Liver (tissue), 9 donors: ENCODE results near the gene PAX8. TPM values are rescaled to one million over a fixed set of nuclear protein-coding genes. Genes with fewer than 3 reads are reported as not detected.

Experiments used
- DNase-seq: peaks from one replicate; pipeline ENCODE4 v3.0.0-alpha.2; 2017; ENCODE audit warnings: low spot score
- H3K27ac ChIP-seq, 2 donors: one replicate each; pipeline ENCODE4 v1.7.0; 2013; ENCODE audit warnings: inconsistent platforms in 2 of 2, low read length in 2 of 2, control low read depth in 1 of 2, low read depth in 1 of 2, mild to moderate bottlenecking in 1 of 2
- H3K27me3 ChIP-seq, 4 donors: one replicate each; pipeline versions ENCODE4 v1.6.1 to v1.7.0; 2013; ENCODE audit warnings: low read length in 3 of 4, inconsistent platforms in 1 of 4, mild to moderate bottlenecking in 1 of 4, moderate library complexity in 1 of 4; ENCODE audit not compliant: control insufficient read depth in 4 of 4, insufficient read depth in 4 of 4
- H3K36me3 ChIP-seq, 4 donors: one replicate each; pipeline versions ENCODE4 v1.6.1 to v1.7.0; 2013; ENCODE audit warnings: low read length in 3 of 4, mild to moderate bottlenecking in 3 of 4, low read depth in 1 of 4, moderate library complexity in 1 of 4; ENCODE audit not compliant: control insufficient read depth in 4 of 4, insufficient read depth in 3 of 4
- H3K4me1 ChIP-seq, 4 donors: one replicate each; pipeline versions ENCODE4 v1.6.1 to v1.7.0; 2013; ENCODE audit warnings: low read length in 3 of 4, mild to moderate bottlenecking in 3 of 4, moderate library complexity in 1 of 4; ENCODE audit not compliant: control insufficient read depth in 4 of 4, insufficient read depth in 4 of 4
- H3K4me3 ChIP-seq, 3 donors: one replicate each; pipeline versions ENCODE4 v1.6.1 to v1.7.0; 2013; ENCODE audit warnings: low read length in 3 of 3, control low read depth in 1 of 3, low read depth in 1 of 3, mild to moderate bottlenecking in 1 of 3
- H3K9ac ChIP-seq, 2 donors: one replicate each; pipeline ENCODE4 v1.7.0; 2013; ENCODE audit warnings: low read length in 2 of 2, mild to moderate bottlenecking in 2 of 2, moderate library complexity in 2 of 2, control low read depth in 1 of 2, low read depth in 1 of 2
- H3K9me3 ChIP-seq, 4 donors: one replicate each; pipeline versions ENCODE4 v1.6.1 to v1.7.0; 2013; ENCODE audit warnings: low read length in 3 of 4; ENCODE audit not compliant: control insufficient read depth in 4 of 4
- EGR1 ChIP-seq, 2 donors: IDR thresholded peaks; 2 replicates each; pipeline ENCODE4 v1.6.1; 2016 to 2018; ENCODE audit warnings: antibody characterized with exemption in 2 of 2, low read depth in 2 of 2
- JUND ChIP-seq, 2 donors: IDR thresholded peaks; 2 replicates each; pipeline ENCODE4 v1.6.1; 2016; ENCODE audit warnings: antibody characterized with exemption in 2 of 2
- NR2F2 ChIP-seq: IDR thresholded peaks from 2 replicates; pipeline ENCODE4 v1.6.1; 2016; ENCODE audit warnings: antibody characterized with exemption
- RAD21 ChIP-seq, 2 donors: IDR thresholded peaks; 2 replicates each; pipeline ENCODE4 v1.6.1; 2016; ENCODE audit warnings: antibody characterized with exemption in 2 of 2, mild to moderate bottlenecking in 2 of 2
- SP1 ChIP-seq: IDR thresholded peaks from 2 replicates; pipeline ENCODE4 v1.6.1; 2018; ENCODE audit warnings: antibody characterized with exemption, mild to moderate bottlenecking
- YY1 ChIP-seq: IDR thresholded peaks from 2 replicates; pipeline ENCODE4 v1.6.1; 2016; ENCODE audit warnings: antibody characterized with exemption, mild to moderate bottlenecking
- WGBS: extraction: QIAGEN DNeasy Blood & Tissue Kit; methylation state at CpG from one replicate; pipeline ENCODE4 v1.1.7; 2013; 5-methylcytosine and 5-hydroxymethylcytosine counted together
- polyA plus RNA-seq, 2 donors: library from polyadenylated mRNA; stranded (reverse) in 1 of 2; unstranded in 1 of 2; fragments of 200-250 nt in 1 of 2; fragments of >200 nt in 1 of 2; fragmentation: Nextera tagmentation in 1 of 2; extraction: Ambion mirVana in 1 of 2; gene quantifications; one replicate each; pipeline versions ENCODE4 v1.2.1 to v1.2.3, GENCODE V29; 2013 to 2015
- total RNA-seq, 2 donors: library from RNA; depleted of rRNA; stranded (reverse); fragments of >200 nt; gene quantifications; one replicate each; pipeline ENCODE4 v1.2.3, GENCODE V29; 2014
- TF ChIP-seq, protein P1 (sequence below): fragments of 150-350 bp; IDR thresholded peaks from 2 replicates; pipeline ENCODE4 v1.5.1; 2017; ENCODE audit warnings: improper control_type of control experiment, low read depth, low read length; ENCODE audit not compliant: missing input control
- TF ChIP-seq, protein P2 (sequence below): IDR thresholded peaks from 2 replicates; pipeline ENCODE4 v1.6.1; 2016; ENCODE audit warnings: antibody characterized with exemption
- TF ChIP-seq, protein P3 (sequence below): IDR thresholded peaks from 2 replicates; pipeline ENCODE4 v1.6.1; 2016; ENCODE audit warnings: antibody characterized with exemption
- donor health status: healthy.
- donor health status: healthy.
- donor health status: healthy.
- donor health status: healthy.
- donor health status: healthy.

PAX8 gene
- total and polyA plus RNA-seq, 4 donors, result 0.09 to 0.85 (median 0.33) TPM

DNA sequence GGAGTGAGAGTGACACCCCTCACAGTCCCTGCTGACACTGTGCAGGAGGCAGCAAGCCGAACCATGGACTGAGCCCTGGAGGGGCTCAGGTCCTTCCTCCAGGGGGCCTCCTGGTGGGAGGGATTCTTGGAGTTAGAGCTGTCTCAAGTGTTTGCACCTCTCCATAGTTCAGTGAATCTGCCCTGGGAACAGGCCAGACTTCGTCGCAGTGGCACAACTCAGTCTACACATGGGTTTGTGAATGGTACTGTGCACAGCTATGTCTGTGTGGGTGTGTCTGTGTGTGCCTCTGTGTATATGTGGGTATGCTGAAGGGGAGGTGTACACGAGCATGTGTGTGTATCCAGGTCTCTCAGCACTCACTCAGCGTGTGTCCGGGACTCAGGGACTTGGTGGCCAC lies 36.4 kb downstream of the PAX8 start:
- Histone ChIP-seq H3K27me3 (no peaks in the 10 kb centered on the region), H3K9ac (no peak overlapping the region), H3K27ac (no peak overlapping the region), H3K4me3 (no peak overlapping the region), H3K4me1 (peaks cover 8 to 34% (median 14%) of the 10 kb centered on the region in 4 donors), H3K36me3 (no peaks in the 10 kb centered on the region), H3K9me3 (no peaks in the 10 kb centered on the region)
- 95% methylated on average over 6 of the region's 6 CpGs for WGBS
- TF ChIP-seq JUND (IDR thresholded peaks at IDR 0.05) (no peak), SP1 (no peak), RAD21 (IDR thresholded peaks at IDR 0.05) (no peak), EGR1 (IDR thresholded peaks at IDR 0.05; ENCODE audit: low read depth in 2 of 2) (no peak), NR2F2 (no peak), YY1 (no peak)
- TF ChIP-seq, protein P1, sequence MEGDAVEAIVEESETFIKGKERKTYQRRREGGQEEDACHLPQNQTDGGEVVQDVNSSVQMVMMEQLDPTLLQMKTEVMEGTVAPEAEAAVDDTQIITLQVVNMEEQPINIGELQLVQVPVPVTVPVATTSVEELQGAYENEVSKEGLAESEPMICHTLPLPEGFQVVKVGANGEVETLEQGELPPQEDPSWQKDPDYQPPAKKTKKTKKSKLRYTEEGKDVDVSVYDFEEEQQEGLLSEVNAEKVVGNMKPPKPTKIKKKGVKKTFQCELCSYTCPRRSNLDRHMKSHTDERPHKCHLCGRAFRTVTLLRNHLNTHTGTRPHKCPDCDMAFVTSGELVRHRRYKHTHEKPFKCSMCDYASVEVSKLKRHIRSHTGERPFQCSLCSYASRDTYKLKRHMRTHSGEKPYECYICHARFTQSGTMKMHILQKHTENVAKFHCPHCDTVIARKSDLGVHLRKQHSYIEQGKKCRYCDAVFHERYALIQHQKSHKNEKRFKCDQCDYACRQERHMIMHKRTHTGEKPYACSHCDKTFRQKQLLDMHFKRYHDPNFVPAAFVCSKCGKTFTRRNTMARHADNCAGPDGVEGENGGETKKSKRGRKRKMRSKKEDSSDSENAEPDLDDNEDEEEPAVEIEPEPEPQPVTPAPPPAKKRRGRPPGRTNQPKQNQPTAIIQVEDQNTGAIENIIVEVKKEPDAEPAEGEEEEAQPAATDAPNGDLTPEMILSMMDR, result no peak
- TF ChIP-seq, protein P2, sequence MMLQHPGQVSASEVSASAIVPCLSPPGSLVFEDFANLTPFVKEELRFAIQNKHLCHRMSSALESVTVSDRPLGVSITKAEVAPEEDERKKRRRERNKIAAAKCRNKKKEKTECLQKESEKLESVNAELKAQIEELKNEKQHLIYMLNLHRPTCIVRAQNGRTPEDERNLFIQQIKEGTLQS, result no peak
- TF ChIP-seq, protein P3, sequence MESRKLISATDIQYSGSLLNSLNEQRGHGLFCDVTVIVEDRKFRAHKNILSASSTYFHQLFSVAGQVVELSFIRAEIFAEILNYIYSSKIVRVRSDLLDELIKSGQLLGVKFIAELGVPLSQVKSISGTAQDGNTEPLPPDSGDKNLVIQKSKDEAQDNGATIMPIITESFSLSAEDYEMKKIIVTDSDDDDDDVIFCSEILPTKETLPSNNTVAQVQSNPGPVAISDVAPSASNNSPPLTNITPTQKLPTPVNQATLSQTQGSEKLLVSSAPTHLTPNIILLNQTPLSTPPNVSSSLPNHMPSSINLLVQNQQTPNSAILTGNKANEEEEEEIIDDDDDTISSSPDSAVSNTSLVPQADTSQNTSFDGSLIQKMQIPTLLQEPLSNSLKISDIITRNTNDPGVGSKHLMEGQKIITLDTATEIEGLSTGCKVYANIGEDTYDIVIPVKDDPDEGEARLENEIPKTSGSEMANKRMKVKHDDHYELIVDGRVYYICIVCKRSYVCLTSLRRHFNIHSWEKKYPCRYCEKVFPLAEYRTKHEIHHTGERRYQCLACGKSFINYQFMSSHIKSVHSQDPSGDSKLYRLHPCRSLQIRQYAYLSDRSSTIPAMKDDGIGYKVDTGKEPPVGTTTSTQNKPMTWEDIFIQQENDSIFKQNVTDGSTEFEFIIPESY, result no peak
- DNase-seq, result no peak

DNA sequence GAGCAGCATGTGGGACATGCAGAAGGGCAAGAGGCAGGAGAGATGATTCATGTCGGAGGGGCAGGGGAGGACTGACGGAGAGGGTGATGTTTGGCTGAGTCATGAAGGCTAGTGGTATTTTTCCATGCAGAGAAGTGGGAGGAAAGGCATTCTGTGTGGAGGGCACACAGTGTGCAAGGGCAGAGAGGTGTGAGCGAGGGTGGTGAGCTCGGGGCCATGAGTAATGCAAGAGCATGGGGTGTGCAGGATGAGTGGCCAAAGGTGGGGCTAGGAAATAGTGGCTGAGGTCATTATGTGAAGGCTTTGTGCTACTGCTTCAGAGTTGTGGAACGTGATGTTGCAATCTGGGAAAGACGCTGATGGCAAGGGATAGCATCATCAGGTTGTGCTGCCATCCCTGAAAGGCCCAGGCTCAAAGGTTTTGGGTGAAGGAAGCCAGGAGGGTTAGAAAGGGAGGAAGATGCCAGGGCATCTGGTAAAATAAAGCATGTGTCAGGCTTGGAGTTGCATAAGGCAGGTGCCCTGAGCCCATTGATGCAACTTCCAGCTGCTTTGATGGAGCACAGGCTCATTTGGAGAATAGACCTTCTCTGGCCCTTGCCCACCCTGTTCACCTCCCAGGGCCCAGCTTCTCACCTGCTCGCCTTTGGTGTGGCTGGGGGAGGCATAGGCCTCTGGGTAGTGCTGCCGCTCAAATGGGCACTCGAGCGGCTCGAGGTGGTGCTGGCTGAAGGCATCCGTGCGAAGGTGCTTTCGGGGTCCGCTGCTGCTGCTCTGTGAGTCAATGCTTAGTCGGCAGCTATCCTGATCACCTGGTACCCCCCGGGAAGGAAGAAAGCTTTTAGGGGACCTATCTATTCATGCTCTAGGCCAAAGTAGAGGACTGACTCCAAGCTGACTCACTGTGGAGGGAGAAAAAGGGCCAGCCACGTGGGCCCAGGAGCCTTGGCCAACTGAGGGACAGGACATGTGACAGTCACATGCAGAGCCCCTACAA lies 37.5 kb downstream of the PAX8 start:
- no peaks in the 10 kb centered on the region for H3K27me3 ChIP-seq
- H3K4me1 ChIP-seq, result peaks cover 8 to 28% (median 14%) of the 10 kb centered on the region in 4 donors
- no peaks in the 10 kb centered on the region for H3K36me3 ChIP-seq
- H3K4me3 ChIP-seq, result no peak overlapping the region
- 86% methylated on average over 18 of the region's 18 CpGs for WGBS
- DNase-seq, result no peak
- TF ChIP-seq, protein P3, result no peak
- no peak for TF ChIP-seq NR2F2
- TF ChIP-seq, protein P1, result no peak
- H3K9me3 ChIP-seq, result no peaks in the 10 kb centered on the region
- H3K27ac ChIP-seq, result no peak overlapping the region
- no peak overlapping the region for H3K9ac ChIP-seq
